Activated CD4-positive, alpha-beta T cell treated with anti-CD3 and anti-CD28 coated beads, Interleukin-10, Interleukin-2, amounts not matched to agents 100 ng/mL and 50 ng/mL, durations not matched to agents 16 hours and 8 hours (primary cell): Measurements from ENCODE around the gene PTTG2.
"Not testable (repeated sequence)": the region's sequence is repeated elsewhere in the genome, so short reads cannot be mapped to it uniquely, and the experiment has no call there.

Experiments used
- DNase-seq: peaks from one replicate; pipeline ENCODE4 v3.0.0-alpha.2; 2020

The PTTG2 gene

DNA sequence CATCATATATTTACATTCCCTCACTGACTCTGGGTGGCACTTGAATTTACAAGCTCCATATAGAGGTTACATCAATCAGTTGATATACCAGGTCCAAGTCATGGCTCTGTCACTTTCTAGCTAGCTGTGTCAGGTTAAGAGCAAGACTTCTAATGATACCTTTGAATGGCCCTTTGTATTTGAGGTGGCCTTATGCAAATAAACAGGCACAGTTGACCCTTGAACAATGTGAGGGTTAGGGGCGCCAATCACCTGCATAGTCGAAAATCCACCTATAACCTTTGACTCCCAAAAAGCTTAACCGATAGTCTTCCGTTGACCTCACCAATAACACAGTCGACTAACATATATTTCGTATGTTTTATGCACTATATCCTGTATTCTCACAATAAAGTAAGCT is 1.3 kb upstream of the PTTG2 start:
- DNase-seq: no peak

DNA sequence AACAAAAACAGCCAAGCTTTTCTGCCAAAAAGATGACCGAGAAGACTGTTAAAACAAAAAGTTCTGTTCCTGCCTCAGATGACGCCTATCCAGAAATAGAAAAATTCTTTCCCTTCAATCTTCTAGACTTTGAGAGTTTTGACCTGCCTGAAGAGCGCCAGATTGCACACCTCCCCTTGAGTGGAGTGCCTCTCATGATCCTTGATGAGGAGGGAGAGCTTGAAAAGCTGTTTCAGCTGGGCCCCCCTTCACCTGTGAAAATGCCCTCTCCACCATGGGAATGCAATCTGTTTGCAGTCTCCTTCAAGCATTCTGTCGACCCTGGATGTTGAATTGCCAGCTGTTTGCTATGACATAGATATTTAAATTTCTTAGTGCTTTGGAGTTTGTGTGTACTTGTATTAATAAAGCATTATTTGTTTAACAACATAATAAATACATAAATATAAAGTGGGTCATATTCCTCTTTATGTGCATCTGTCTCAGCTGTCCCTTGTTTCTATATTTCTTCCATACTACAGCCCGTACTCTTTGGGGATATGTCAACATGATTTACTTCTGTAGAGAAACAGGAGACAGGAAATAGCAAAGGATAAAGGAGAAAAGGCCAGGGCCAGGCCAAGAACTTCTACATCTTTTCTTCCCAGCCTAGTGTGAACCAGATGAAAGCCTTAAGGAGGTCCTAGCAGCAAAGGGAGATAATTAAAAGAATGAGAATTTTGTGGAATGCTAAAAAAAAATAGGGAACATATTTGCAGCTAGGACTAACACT is 667 bp downstream of the PTTG2 start:
- DNase-seq: no peak

DNA sequence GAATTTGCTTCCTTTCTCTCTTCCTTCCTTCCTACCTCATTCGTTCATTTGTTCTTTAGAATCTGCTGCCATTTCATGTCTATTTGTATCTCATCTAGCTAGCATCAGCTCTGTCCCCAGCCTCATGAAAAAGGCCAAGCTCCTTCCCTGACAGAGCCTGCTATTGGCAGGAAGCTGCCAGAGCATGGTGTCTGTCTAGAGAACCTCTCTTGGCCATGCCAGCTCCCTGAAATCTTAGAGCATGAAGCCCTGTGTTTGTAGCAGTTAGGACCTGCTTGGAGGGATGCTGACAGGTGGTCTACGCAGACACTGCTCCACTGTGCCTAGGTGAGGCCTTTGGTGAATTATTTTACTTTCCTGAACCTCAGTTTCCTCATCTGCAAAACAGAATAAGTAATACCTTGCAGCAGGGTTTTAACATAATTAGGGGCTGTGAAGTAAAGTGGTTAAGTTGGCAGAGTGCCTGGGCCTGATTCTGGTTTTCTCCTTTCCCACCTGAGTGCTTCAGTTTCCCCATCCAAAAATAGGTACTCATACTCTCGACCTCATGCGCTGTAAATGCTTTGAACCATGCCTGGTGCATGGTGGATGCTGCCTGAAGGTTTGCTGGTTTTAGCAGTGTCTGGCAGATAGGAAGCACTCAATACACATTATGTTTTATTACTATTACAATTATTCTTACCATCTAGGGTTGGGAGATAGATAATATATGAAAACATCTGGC is 4.7 kb downstream of the PTTG2 start:
- DNase-seq: no peak

DNA sequence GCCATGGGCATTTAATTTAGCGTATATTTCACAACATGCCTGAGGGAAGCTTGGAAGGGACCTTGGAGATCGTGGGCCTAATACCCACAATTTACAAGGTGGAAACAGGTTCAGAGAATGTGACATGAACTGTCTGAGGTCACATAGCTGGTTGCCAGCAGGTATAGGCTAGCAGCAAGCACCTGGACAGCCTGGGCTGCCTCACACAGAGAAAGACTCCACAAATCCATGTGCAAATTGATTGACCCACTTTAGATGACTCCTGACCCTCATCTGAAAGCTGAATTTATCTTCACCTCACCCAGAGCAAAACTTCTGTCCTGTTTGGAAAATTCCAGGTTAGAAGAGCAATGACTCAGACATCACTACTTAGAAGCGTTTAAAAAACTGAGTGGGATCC is 5.8 kb downstream of the PTTG2 start:
- no peak for DNase-seq

DNA sequence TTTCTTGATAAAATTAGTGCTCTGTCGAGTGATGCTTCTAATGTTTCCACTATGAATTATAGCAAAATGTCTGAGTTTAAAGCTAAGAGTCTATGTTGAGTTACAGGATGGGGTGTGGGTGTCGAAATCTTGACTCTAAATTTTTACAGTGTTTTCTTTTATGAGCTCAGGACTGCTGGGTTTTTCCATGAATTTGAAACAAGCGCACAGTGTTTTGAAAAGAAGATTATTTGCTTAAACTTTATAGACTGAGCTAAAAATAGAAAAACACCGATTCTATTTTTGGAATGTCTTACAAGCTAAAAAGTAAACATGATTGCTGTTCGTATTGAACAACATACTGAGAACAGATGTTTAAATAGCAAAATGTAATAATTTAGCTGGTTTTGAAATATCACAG is 7.5 kb downstream of the PTTG2 start:
- DNase-seq: no peak

DNA sequence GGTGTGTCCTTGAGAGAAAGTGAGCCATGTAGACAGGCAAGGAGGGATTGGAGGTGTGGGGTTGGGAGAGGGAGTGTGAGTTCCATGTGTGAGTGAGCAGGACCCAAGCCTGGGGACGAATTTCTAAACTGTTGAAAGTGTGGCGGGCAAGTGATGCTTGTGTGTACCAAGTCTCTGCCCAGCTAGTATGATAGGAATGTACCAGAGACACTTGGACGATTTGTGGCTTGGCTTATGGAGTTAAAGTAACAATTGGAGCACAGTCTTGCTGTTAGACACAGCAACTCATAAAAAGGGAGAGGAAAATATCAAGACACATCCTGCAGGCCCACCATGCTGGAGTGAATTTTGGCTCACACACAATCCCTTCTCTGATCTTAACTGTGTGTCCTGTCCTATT is 8.5 kb downstream of the PTTG2 start:
- DNase-seq: no peak

DNA sequence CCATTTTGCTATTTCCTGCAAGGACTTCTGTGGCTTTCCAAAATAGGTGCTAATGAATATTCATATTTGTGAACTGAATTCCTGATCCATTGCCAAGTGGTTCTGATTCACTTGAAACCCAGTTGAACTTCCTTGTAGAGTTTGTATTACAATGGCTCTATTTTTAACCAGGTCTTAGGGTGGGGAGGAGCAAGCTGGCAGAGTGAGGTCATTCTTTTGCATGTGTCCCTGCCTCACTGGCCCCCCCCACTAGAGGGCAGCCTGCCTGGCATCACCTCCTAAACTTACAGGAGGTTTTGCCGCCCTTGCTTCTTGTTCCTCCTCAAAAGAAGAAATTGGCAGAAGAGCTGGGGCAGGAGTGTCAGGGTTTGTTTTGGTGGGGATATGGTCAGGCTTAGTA is 10.5 kb downstream of the PTTG2 start:
- DNase-seq: peak; percentile 58

DNA sequence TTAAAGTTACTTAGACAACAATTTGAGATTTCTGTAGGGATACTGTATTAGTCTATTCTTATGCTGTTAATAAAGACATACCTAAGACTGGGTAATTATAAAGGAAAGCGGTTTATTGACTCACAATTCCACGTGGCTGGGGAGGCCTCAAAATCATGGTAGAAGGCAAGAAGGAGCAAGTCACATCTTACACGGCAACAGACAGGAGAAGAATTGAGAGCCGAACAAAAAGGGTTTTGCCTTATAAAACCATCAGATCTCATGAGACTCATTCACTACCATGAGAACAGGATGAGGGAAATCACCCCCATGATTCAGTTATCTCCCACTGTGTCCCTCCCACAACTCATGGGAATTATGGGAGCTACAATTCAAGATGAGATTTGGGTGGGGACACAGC is 11.0 kb downstream of the PTTG2 start:
- DNase-seq: no peak

DNA sequence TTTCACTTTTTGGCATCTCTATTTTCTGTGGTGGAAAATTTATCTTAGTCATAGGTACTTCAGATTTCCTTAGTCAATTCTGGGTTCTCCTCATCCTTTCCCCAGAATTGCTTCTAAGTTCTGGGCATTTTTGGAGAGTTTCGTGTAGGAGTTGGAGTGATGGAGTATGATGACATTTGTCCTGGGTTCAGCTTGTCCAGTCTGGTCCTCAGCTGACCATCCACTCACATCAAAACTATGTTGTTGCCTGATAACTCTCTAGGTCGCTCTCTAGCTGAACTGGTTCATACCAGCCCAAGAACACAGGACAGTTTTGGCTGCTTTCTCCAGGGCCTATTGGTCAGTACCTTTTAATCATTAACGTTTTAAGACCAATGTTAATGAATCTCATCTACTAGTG is 13.2 kb downstream of the PTTG2 start:
- DNase-seq: no peak

DNA sequence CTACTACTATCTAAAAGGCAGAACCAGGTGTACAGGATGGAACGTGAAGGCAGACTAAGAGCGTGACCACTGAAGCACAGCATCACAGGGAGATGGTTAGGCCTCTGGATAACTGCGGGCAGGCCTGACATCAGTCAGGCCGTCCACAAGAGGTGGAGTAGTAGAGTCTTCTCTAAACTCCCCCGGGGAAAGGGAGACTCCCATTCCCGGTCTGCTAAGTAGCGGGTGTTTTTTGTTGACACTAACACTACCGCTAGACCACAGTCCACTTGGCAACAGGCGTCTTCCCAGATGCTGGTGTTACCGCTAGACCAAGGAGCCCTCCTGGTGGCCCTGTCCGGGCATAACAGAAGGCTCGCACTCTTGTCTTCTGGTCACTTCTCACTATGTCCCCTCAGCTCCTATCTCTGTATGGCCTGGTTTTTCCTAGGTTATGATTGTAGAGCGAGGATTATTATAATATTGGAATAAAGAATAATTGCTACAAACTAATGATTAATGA is 15.2 kb downstream of the PTTG2 start:
- DNase-seq: not testable (repeated sequence)

DNA sequence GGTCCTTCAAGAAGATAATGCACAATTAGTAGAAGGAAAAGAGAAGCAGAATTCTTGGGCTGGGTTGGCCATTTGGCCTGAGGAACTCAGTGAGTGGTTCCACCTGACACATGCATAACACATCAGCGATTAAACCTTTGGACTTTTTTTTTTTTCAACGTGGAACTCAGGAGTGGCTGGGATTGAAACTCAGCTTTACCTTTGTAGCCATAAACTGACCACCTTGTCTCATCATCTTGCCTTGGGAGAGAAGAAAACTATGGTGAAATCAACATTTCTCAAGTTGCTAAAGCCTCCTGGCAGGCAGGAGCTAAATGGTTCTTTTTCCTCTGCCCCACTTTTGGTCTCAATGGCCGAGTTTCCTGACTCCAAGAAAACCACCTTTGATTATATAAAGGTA is 16.3 kb downstream of the PTTG2 start:
- no peak for DNase-seq

DNA sequence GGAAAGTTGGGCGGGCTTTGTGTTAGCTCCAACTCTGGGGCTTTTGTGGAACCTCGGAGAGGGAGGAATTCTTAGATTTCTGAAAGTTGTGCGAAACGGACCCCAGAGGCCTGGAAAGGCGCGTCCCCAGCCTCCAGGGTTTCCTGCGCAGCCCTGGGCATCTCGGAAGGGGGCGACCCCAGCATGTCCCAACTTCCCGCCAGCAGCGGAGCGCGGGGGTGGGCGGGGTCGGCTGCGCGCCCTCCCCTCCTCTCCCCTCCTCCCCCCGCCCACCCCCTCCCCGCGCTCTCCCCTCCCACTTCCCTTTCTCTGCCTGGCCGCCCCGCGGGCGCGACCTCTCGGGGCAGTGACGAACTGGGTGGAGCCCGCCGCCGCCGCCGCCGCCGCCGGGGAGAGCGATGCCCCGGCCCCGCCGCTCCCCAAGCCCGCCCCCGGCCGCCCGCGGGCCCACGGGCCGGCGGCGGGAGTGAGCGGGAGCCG is 16.8 kb downstream of the PTTG2 start:
- DNase-seq: peak; percentile 82

DNA sequence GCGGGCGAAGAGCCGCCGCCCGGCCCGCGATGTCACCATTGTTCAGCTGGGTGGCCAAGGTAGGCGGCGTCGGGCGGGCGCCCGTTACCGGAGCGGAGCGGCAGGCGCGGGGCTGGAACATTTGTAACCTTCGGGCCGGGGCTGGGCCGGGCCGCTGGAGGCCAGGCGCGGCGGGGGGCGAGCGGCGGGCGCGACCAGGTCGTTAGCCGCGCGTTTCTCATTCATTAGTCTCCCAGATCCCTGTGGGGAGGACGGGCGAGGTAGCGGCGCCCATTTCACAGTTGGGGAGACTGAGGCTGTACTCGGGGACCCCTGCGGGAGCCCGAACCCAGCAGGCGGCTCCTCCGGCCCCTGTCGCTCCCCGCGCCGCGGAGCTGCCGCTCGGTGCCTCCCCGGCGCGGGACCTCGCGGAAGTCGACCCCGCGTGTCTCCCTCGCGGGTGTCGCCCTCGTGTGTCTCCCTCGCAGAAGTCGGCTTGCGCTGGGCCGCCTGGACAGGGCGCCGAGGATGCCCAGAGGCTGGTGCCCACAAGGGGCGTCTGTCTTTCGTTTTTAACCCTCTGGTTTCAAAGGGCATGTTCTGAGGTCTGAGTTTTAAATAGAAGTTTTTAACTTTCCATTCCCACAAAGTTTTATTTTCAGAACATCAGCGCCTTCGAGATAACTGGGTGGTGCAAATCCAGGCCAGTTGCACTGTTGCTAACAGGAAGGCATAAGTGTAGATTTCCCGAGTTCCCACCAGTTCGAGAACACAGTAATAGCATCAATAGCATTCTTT is 17.5 kb downstream of the PTTG2 start:
- peak; percentile 74 for DNase-seq

DNA sequence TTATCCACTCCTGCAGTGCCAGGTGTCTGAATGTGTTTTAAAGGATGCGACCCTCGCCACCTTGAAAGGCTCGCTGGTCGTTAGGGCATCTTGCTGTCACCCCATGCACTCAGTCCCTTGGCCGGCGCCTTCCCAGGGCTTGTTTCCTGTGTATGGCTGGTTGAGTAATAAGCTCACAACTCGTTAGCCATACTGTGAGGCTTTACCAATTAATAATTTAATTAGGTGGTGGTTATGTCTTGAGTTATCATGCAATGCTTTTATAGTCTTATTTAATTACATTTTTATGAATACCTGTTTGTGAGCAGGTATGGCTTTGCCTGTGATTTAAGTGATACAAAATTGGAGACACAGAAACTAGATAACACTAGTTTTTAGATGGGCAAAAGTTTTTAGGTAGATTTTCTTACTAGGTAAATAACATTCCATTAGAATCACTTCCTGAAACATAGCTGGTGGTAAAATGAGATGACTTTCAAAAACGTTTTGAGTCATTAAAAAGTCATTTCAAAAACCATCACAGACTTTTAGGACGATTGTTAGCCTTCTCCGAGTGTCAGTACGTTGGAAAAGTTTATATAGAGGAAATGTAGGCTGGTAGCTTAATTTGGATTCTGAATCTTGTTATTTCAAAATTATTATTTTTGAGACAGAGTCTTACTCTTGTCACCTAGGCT is 18.2 kb downstream of the PTTG2 start:
- DNase-seq: peak; percentile 46

DNA sequence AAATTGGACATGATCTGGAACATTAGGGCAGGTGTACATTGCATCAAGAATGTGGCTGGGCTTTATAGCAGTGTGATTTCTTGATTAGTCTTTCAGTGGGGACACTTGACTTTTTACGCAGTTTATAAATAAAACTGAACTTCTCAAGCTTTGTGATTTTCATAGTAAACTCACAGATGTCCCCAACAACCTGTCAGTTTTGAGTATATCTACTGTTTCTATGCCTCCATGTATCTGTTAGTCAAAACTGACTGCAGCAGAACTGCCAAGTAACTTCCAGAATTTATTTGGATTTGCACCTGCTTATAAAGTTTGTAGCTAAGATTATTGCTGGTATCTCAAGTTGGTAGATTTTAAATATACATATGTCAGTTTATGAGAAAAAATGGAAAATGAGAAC is 20.0 kb downstream of the PTTG2 start:
- no peak for DNase-seq

DNA sequence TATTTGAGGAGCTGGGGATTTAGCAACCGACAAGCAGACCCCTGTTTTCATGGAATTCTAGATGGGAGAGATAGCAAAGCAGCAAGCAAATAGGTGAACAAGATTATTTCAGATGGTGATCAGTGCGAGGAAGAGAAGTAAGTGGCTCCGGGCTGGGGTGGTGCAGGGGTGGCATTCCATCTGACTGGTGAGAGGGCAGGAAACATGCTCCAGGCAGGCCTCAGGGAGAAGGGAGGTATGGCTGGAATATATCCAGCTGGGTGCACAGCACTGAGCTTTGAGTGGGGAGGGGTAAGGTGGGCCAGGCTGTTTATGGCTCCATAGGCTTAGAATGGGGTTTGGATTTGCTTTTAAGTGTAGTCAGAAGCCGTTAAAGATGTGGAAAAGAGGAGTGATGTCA is 21.2 kb downstream of the PTTG2 start:
- no peak for DNase-seq

DNA sequence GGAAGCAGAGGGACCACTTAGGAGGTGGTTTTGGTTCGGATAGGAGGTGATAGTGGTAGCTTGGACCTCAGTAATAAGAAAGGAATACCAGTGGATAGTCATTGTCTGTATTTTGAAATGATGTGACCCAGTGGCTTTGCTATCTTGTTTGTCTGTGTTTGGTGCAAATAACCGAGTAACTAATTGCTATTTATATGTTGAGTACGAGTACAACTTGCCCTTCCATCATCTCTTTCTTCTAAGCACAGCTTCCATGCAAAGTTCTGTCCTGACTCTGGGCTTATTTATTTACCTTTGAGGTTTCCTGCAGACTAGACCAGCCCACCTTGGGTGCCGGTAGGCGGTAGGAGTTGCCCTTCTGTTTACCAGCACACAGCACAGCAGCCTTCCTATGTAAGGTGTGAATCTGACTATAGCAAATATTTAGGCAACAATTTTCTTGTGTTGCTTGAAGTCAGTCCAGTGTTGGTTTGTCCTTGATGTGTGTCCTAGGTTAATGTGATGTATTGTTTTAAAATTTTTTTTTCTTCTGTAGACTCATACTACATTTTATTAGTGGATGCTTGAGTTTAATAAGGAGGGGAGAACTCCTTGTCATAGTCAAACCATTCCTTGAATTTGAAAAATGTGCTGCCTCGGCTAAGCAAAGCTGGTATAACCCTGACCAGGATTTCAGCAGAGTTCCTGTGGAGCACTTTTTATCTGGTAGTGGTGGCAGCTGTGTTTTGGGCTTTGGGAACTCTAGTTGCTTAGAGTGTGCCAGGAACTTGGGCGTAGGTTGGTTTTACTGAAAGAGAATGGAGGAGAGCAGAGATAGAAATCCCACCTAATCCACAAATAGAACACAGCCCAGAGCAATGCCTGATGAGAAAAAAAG is 21.9 kb downstream of the PTTG2 start:
- no peak for DNase-seq

DNA sequence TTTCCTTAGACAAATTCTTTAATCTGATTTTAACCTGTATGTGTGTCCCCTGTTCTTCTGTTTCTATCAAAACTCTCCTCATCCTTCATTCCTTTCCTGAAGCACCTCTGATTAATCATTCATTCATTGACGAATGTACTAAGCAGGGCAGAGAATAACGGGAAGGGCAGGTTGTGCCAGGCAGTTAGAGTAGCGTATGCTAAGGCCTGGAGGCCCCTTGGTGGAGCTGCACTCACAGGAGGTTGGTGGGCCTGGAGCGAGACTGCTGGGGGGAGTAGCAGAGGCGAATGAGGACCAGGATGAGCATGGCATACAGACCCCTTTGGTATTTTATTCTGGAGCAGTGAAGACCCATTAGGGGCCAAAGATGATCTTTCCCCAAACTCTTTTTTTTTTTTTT is 22.5 kb downstream of the PTTG2 start:
- DNase-seq: no peak

DNA sequence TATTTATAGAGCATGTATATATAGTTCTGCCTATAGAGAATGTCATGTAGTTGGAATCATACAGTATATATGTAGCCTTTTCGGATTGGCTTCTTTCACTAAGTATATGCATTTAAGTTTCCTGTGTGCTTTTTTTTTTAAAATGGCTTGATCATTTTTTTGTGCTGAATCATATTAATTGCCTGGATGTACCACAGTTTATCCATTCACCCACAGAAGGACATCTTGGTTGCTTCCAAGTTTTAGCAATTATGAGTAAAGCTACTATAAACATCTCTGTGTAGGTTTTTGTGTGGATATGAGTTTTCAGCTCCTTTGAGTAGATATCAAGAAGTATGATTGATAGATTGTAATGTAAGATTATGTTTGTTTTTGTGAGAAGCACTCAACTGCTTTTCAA is 23.8 kb downstream of the PTTG2 start:
- DNase-seq: no peak

DNA sequence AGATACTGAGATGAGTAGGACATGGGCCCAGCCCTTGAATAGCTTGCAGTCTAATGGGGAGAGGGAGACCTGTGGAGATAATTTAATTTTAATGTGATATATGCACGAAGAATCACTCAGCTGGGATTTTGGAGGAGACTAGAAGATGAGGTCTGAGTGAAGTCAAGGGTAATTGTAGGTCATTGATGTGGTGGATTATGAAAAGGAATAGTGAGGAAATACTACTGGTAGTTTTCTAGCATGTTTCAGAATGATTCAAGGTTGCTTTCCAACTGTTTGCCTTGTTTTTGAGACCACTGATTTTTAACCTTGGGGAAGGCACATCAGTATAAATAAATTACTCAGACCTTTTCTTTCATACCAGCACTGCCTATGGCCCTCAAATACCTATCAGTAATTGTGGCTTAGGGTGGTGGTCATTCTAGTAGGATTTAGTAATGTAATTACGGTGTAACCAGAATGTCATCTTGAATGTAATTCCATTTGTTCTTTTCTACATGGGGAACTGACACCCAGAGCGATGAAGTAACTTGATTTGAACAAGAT is 25.6 kb downstream of the PTTG2 start:
- peak; percentile 5 for DNase-seq

DNA sequence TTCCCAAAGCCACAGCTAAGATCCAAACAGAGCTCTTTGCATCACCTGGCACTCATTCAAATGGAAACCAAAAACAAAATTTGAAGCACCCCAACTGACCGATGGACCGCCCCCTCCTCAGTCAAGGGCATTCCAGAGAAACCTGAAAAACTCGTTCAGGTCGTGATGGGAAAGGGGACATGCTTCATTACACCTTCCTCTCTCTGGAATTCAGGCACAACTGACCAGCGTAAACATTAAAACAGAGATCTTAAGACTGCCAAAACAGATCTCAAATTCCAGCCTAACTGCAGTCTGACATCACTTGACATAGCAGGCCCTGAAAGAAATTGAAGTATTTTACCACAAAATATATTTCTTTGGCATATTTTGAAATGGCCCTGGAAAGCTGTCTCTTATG is 28.5 kb downstream of the PTTG2 start:
- no peak for DNase-seq
